Activated CD8-positive, alpha-beta memory T cell treated with anti-CD3 and anti-CD28 coated beads for 24 hours (primary cell): ENCODE data around the gene DISP3.

Source experiments
- DNase-seq: peaks from one replicate; pipeline ENCODE4 v3.0.0-alpha.2; 2020

DISP3 gene

GRCh38 chr1:11550664-11551283 is 71.8 kb downstream of the DISP3 start:
- DNase-seq, result no peak

GRCh38 chr1:11558276-11558675 is 79.3 kb downstream of the DISP3 start:
- DNase-seq, result no peak

DNA sequence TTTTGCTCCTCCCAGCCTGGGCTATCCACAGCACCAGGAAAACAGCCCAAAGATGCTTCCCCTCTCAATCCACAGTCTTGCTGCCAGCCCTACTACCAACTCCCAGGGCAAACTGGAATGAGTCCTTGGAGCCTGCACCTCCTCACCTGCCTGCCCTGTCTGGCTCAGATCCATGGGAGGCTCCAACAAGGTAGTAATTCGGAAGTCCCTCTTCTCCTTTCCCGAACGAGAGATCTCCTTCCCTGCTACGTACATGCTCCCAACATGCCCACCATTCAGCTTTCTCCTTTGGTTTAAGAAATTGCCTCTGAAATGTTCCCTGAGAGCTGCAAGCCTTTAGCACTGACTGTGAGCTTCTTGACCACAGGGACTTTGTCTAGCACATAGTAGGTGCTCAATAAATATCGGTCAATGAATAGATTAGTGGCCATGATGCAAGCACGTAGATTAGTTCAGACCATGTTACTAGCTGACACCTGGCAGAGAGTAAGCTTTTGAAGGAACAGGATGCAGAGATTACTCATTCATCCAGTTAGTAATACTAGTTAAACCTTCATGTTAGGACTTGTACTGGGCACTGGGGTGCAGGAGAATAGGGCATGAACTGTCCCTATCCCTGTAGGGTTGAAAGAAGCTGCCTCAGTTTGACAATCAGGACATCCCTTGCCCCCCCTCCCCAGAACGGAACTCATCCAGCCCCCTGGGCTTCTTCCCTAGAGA is 80.1 kb downstream of the DISP3 start:
- no peak for DNase-seq

- DNase-seq, result no peak
Observed at GRCh38 chr1:11559591-11559970, 80.6 kb downstream of the DISP3 start.

GRCh38 chr1:11560061-11560460 is 81.1 kb downstream of the DISP3 start:
- no peak for DNase-seq

DNA sequence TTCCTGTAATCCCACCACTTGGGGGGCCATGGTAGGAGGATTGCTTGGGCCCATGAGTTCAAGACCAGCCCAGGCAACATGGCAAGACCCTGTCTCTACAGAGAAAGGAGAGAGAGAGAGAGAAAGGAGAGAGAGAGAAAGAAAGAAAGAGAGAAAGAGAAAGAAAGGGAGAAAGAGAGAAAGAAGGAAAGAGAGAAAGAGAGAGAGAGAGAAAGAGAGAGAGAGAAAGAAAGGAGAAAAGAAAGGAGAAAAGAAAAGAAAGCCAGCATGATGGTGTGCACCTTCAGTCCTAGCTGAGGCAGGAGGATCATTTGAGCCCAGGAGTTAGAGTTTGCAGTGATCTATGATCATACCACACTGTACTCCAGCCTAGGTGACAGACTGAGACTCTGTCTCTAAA is 82.8 kb downstream of the DISP3 start:
- no peak for DNase-seq

- no peak for DNase-seq
Observed at GRCh38 chr1:11562664-11563063, 83.7 kb downstream of the DISP3 start.

- no peak for DNase-seq
Observed at GRCh38 chr1:11563560-11564069, 84.7 kb downstream of the DISP3 start.

GRCh38 chr1:11564237-11564636 is 85.3 kb downstream of the DISP3 start:
- DNase-seq, result no peak

GRCh38 chr1:11566042-11566850 is 87.3 kb downstream of the DISP3 start:
- DNase-seq, result no peak

DNA sequence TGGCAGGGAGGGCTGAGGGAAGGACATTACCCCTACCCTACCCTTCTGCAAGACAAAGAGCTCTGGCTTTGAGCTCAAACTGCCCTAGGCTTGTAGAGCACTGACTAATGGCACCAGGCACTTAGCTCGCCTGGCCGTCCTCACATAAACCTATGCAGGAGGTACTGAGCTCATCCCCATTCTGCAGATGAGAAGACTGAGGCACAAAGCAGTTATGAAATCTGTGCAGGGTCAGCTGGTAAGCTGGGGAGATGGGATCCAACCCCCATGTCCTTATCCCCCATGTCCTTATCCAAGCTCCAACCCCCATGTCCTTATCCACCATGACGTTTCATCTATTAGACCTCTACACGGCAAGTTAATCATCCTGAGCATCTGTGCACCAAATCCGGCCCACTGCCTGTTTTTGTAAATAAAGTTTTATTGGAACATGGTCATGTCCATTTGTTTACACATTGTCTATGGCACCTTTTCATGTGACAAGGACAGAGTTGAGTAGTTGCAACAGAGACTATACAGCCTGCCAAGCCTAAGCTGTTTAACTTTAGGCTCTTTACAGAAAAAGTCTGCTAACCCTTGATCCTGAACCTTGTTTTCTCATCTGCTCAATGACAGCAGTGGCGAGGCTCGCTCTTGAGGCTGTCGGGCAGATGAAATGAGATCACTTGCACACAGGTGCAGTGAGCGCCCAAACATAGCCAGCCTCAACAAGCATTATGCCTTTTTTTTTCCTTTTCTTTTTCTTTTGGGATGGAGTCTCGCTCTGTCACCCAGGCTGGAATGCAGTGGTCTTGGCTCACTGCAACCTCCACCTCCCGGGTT is 88.5 kb downstream of the DISP3 start:
- DNase-seq, result no peak

- DNase-seq, result no peak
Observed at GRCh38 chr1:11568687-11569086, 89.7 kb downstream of the DISP3 start.

DNA sequence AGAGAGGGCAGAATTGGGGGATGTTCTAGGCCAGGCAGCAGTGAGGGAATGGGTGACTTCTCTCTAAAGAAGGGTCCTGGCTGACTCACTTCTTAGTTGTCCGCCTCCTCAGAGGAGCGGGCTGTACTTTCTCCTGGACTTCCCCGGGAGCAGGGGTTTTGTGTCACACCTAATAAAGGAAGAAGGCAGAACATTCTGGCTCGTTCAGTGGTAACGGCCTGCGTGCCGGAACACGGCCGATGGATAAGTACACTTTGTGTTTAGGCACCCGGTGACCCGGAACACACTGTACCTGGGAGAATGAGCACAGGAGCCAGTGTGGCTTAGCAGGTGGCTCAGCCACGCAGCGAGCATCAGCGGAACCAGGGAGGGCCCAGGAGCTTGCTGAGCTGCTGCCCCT is 90.6 kb downstream of the DISP3 start:
- DNase-seq, result no peak

GRCh38 chr1:11569954-11570353 is 91.0 kb downstream of the DISP3 start:
- no peak for DNase-seq

DNA sequence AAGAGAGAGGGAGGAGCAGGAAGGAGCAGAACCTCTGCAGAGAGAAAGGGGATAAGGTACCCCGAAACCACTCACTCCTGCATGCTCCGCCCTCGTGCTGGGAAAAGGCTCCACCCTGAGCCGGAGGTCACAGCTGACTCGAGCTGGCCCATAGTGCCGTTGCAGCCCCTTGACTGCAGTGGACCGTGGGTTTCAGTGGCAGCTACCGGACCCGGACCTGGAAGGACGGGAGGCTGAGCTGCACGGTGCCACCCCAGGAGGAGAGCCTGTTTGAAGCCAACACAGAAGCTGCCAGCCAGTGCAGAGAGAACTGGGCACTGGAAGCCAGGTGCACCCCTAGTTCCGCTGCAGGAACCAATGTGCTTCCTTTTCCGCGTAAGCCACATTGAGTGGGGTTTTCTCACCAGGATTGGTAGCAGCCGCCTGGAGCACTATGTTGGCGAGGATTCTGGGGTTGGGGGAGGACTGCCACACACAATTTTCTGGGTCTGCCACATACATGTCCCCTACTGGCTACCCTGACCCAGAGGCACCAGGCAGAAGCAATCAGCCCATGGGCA is 91.9 kb downstream of the DISP3 start:
- DNase-seq, result no peak

DNA sequence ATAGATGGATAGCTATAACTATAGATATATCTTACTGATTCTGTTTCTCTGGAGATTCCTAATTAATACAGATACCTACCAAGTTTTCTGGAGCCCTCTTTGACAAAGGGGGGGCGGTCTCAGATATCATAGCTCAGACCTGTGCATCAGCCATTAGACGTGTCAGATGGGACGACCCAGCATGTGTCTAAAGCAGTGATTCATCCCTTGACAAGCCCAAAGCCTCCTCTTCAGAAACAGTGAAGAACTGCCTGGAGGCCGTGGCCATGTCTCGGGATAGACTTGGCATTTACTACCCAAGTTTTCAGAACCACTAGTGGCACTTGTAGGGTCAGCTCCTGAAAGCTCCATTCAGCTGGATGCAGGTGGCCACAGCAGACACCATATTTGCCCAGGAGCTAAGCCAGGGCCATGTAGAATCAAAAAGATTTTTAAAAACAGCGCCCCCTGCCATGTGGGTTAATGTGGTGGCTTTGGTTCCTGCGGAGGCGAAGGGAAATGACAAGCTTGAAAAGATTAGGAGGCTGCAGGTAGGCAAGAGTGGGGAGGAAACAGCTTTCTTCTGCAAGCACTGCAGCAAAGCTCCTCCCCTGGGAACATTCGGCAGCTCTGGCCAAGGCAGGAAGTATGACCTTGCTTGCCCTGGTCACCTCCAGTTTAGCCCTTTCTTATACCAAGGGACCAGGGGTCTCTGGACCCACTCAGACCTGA is 93.1 kb downstream of the DISP3 start:
- DNase-seq, result no peak

DNA sequence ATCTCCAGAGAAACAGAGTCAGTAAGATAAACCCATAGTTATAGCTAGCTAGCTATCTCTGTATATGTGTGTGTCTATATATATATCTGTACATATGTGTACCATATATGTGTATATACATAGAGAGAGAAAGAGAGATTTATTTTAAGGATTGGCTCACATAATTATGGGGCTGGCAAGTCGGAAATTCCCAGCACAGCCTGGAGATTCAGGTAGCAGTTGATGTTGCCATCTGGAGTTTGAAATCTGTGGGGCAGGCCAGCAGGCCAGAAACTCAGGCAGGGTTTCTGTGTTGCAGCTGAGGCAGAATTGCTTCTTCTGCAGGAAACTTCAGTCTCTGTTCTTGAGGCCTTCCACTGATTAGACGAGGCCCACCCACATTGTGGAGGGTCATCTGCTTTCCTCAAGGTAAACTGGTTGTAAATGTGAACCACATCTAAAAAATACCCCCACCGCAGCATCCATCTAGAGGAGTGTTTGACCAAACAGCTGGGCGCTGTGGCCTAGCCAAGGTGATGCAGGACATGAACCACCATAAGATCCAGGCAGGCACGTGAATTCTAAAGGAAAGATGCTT is 94.2 kb downstream of the DISP3 start:
- no peak for DNase-seq

DNA sequence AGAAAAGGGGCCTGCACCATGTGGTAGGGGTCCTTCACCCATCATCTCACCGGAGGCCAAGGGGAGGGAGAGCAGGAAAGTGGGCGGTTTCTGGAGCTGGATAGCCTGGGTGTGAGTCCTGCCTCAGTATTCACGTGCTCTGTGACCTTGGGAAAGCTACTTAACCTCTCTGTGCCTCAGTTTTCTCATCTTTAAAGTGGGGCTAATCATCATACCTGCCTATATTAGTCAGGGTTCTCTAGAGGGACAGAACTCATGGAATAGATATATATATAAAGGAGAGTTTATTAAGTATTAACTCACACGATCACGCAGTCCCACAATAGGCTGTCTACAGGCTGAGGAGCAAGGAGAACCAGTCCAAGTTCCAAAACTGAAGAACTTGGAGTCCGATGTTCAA is 96.6 kb downstream of the DISP3 start:
- DNase-seq, result no peak

DNA sequence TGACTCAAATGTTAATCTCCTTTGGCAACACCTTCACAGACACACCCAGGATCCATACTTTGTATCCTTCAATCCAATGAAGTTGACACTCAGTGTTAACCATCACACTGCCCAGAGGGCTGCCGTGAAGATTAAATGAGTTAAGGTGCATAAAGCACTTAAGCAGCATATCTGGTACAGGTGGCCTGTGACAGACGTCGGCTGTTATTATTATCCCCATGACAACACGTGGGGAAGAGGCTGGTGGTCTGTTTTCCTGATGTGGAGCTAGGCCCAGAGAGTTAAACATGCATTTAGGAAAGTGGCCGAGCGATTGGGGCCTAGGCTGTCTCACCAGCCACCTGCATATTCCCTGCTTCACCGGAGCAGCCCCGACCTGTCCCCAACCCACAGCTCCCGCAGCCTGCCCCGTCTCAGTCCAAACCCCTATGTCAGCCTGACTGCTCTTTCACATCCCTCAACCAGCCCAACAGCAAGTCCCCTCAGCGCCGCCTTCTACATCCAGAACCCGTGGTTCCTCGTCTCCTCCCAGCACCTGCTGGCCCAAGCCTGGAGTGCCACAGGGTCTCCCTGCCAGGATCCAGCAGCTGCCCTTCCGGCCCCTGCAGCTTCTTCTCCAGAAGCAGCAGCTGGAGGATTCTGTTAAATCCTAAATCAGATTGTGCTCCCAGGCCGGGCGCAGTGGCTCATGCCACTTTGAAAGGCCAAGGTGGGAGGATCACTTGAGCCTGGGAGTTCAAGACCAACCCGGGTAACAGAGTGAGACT is 97.3 kb downstream of the DISP3 start:
- DNase-seq, result no peak

DNA sequence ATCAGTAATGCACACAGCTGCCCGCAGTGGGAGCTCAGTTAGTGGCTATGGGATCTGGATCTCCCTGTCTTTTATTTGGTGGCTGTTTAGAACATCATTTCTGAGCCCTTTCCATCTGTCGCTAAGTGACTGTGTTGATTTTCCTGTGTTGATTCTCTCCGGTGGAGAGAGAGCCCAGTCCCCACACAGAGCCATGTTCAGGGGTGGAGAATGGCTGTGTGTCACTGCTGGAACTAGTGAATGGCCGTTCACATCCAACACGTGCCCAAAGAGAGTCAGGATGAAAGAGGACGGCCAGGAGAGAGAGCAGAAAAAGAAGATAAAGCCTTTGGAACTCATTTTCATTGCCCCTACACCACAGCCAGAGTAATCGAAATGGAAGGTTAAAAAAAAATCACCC is 99.0 kb downstream of the DISP3 start:
- no peak for DNase-seq

GRCh38 chr1:11579506-11579905 is 100.6 kb downstream of the DISP3 start:
- DNase-seq, result no peak
